IMR-90 (cell line): ENCODE measurements around the gene HOXD10. TPM values are rescaled to one million over a fixed set of nuclear protein-coding genes. Genes with fewer than 3 reads are reported as not detected.
A peak's percentile ranks its signal among the peaks of the same experiment; 100 is the strongest.

ENCODE experiments used
- ATAC-seq: fragments of 200-7000 bp; cut with Tn5 transposase; 2 replicates; pipeline ENCODE4 v1.9.1; 2020; ENCODE audit warnings: low read depth, mild to moderate bottlenecking, moderate library complexity
- BruUV-seq: library from RNA; stranded (reverse); fragments of 400-500 nt; replicated peaks from 2 replicates; lab custom pipeline; 2021; lab: Mats Ljungman, UMichigan
- CTCF ChIA-PET: fragments of 300-600 bp; formaldehyde crosslinking; extraction: SDS; loops from one replicate; lab custom pipeline; 2021; ENCODE audit warnings: antibody characterized with exemption; lab: Yijun Ruan, JAX
- POLR2A ChIA-PET: fragments of 300-600 bp; sonication (Branson Sonifier 250); formaldehyde crosslinking; loops from one replicate; lab custom pipeline; 2022; ENCODE audit warnings: antibody characterized with exemption; ENCODE audit not compliant: unreplicated experiment; lab: Charles Lee
- DNase-seq: peaks from one replicate; pipeline ENCODE4 v3.0.0; 2013
- H2AFZ ChIP-seq: replicated peaks from 2 replicates; pipeline ENCODE3; 2013; ENCODE audit warnings: low read length, mild to moderate bottlenecking; ENCODE audit not compliant: poor library complexity
- H2AK5ac ChIP-seq: 2 replicates; pipeline ENCODE4 v1.6.1; 2013; ENCODE audit warnings: low read depth, low read length, inconsistent platforms
- H2AK9ac ChIP-seq: replicated peaks from 2 replicates; pipeline ENCODE3; 2013; ENCODE audit warnings: mild to moderate bottlenecking, low read depth, low read length, moderate library complexity; ENCODE audit not compliant: poor library complexity
- H2BK120ac ChIP-seq: 2 replicates; pipeline ENCODE4 v1.6.1; 2013; ENCODE audit warnings: low read depth, low read length, inconsistent platforms
- H2BK15ac ChIP-seq: 3 replicates; pipeline ENCODE4 v1.6.1; 2013; ENCODE audit warnings: low read depth, low read length, inconsistent platforms
- H2BK20ac ChIP-seq: 2 replicates; pipeline ENCODE4 v1.6.1; 2013; ENCODE audit warnings: low read depth, mild to moderate bottlenecking, inconsistent platforms, low read length, moderate library complexity
- H2BK5ac ChIP-seq: 2 replicates; pipeline ENCODE4 v1.6.1; 2013; ENCODE audit warnings: mild to moderate bottlenecking, low read depth, low read length, inconsistent platforms; ENCODE audit not compliant: poor library complexity, severe bottlenecking
- H3K14ac ChIP-seq: replicated peaks from 2 replicates; pipeline ENCODE4 v1.6.1; 2013; ENCODE audit warnings: low read depth, low read length, inconsistent platforms
- H3K18ac ChIP-seq: 2 replicates; pipeline ENCODE4 v1.6.1; 2013; ENCODE audit warnings: low read depth, low read length, control low read depth
- H3K23ac ChIP-seq: 2 replicates; pipeline ENCODE4 v1.6.1; 2013; ENCODE audit warnings: low read depth, low read length, inconsistent platforms
- H3K27ac ChIP-seq: 2 replicates; pipeline ENCODE4 v1.5.1; 2013; ENCODE audit warnings: mild to moderate bottlenecking, control low read depth, low read length; ENCODE audit not compliant: insufficient read depth
- H3K27me3 ChIP-seq: 2 replicates; pipeline ENCODE4 v1.6.1; 2013; ENCODE audit warnings: low read length; ENCODE audit not compliant: control insufficient read depth, insufficient read depth
- H3K36me3 ChIP-seq: 2 replicates; pipeline ENCODE4 v1.6.1; 2013; ENCODE audit warnings: low read length, mixed read lengths; ENCODE audit not compliant: control insufficient read depth, insufficient read depth
- H3K4ac ChIP-seq: 2 replicates; pipeline ENCODE4 v1.6.1; 2013; ENCODE audit warnings: low read depth, low read length, inconsistent platforms
- H3K4me1 ChIP-seq: 2 replicates; pipeline ENCODE4 v1.6.1; 2013; ENCODE audit warnings: low read length, mixed read lengths; ENCODE audit not compliant: control insufficient read depth, insufficient read depth
- H3K4me2 ChIP-seq: 2 replicates; pipeline ENCODE4 v1.6.1; 2013; ENCODE audit warnings: low read depth, mild to moderate bottlenecking, control low read depth, low read length, moderate library complexity
- H3K4me3 ChIP-seq: 2 replicates; pipeline ENCODE4 v1.5.1; 2013; ENCODE audit warnings: low read depth, mild to moderate bottlenecking, control low read depth, low read length, moderate library complexity; ENCODE audit not compliant: insufficient read depth
- H3K56ac ChIP-seq: 2 replicates; pipeline ENCODE4 v1.6.1; 2013; ENCODE audit warnings: low read length, inconsistent platforms; ENCODE audit not compliant: insufficient read depth; ENCODE audit errors: extremely low read depth
- H3K79me1 ChIP-seq, 2 experiments: 2 replicates each; pipeline ENCODE4 v1.6.1; 2013; ENCODE audit warnings: low read length in 2 of 2, inconsistent platforms in 1 of 2, low read depth in 1 of 2
- H3K9ac ChIP-seq: 2 replicates; pipeline ENCODE4 v1.6.1; 2013; ENCODE audit warnings: low read depth, low read length, control low read depth
- H3K9me1 ChIP-seq: 2 replicates; pipeline ENCODE4 v1.6.1; 2013; ENCODE audit warnings: low read length, inconsistent platforms; ENCODE audit not compliant: insufficient read depth
- H3K9me3 ChIP-seq: 2 replicates; pipeline ENCODE4 v1.6.1; 2013; ENCODE audit warnings: low read length; ENCODE audit not compliant: control insufficient read depth, insufficient read depth
- H4K20me1 ChIP-seq: 2 replicates; pipeline ENCODE4 v1.6.1; 2013; ENCODE audit warnings: low read length, inconsistent platforms; ENCODE audit not compliant: insufficient read depth
- H4K5ac ChIP-seq: 2 replicates; pipeline ENCODE4 v1.6.1; 2013; ENCODE audit warnings: mild to moderate bottlenecking, low read depth, low read length, control low read depth
- H4K8ac ChIP-seq, 2 experiments: 2 replicates each; pipeline ENCODE4 v1.6.1; 2013; ENCODE audit warnings: low read depth in 2 of 2, low read length in 2 of 2, control low read depth in 1 of 2, inconsistent platforms in 1 of 2
- H4K91ac ChIP-seq: 2 replicates; pipeline ENCODE4 v1.6.1; 2013; ENCODE audit warnings: low read depth, low read length, inconsistent platforms; ENCODE audit not compliant: insufficient read depth
- BHLHE40 ChIP-seq: fragments of 150-350 bp; IDR thresholded peaks from 2 replicates; pipeline ENCODE4 v1.6.1; 2016; ENCODE audit warnings: mild to moderate bottlenecking, low read depth, low read length
- SMC3 ChIP-seq: fragments of 150-350 bp; IDR thresholded peaks from 2 replicates; pipeline ENCODE4 v1.6.1; 2016; ENCODE audit warnings: low read depth, mild to moderate bottlenecking, antibody characterized with exemption, low read length, moderate library complexity
- WGBS, 2 experiments: methylation state at CpG; one replicate each; pipeline versions ENCODE4 v1.1.5 to v1.1.7; 2013; ENCODE audit warnings: missing lambda C conversion rate in 2 of 2; ENCODE audit not compliant: insufficient read length in 1 of 2; ENCODE audit errors: extremely low coverage in 2 of 2; 5-methylcytosine and 5-hydroxymethylcytosine counted together
- dilution Hi-C: fragments of 300-500 bp; cut with HindIII; formaldehyde crosslinking; loops from one replicate; pipeline ENCODE4 v1.14.3; 2018; ENCODE audit warnings: low sequenced_read_pairs; ENCODE audit not compliant: unreplicated experiment
- in situ Hi-C: fragments of 300-500 bp; cut with MboI; formaldehyde crosslinking; loops from 3 replicates; pipeline ENCODE4 v1.14.3; 2019; ENCODE audit warnings: low sequenced_read_pairs, inconsistent platforms, mixed read lengths
- intact Hi-C: fragments of 100-400 bp; cut with micrococcal nuclease; formaldehyde crosslinking; loops from 2 replicates; pipeline ENCODE4 v1.10.0; 2022
- polyA plus RNA-seq, 3 experiments: library from polyadenylated mRNA; depleted of rRNA; stranded (reverse); fragments of >200 nt; gene quantifications; 2 replicates each; pipeline ENCODE4 v1.2.3, GENCODE V29; 2012; ENCODE audit warnings: low replicate concordance in 1 of 3
- total RNA-seq: library from RNA; depleted of rRNA; stranded (reverse); fragments of >200 nt; gene quantifications from 2 replicates; pipeline ENCODE4 v1.2.3, GENCODE V29; 2012

HOXD10 gene
- total and polyA plus RNA-seq, 2 of the 4 experiments (the other 2 are of a cell fraction) = not detected

DNA sequence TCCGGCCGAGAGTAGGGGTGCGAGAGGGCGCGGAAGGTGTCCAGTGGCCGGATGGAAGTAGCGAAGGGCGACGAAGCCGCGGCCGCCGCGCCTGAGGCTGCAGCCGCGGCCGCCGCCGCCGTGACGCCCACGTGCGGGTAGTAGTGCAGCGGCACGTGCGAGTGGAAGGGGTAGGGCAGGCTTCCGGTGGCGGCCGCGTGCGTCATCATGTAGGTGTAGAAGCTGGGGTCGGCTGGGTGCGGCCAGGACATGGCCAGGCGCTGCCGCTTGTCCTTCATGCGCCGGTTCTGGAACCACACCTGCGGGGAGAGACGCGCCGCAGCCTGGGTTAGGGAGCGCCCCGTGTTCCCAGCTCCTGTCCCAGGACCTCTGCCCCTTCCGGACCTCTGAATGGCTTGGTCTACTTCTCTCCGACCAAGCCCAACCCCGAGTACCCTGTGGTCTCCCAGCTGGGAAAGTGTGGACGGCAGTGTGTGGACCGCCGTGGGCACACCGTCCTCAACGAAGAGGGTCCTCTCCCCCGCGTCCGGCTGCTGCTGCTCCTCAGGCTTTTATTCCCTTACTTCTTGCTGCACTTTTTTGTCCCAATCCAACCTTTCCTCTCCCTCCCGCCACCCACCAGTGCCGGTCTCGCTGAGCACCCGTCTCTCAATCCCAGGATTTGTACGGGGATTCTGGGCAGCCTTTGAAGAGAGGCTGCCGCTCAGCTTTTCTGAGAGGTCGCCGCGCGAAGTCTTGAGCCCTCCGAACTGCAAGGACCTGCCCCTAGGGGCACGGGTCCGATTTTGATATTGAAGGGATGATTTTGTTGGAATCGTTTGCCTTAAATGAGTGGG is 35.8 kb upstream of the HOXD10 start:
- no peak overlapping the region for H2BK120ac ChIP-seq
- in situ Hi-C loops (loop anchor here (25.0 kb wide), 2 partner anchors 1043 to 1343 kb away; no protein-coding TSS in a partner anchor), dilution Hi-C loops (no loop called here), intact Hi-C loops (no loop called here)
- ChIA-PET CTCF (no interaction called here), POLR2A (no interaction called here)
- TF ChIP-seq SMC3 = no peak
- TF ChIP-seq BHLHE40 = peak; percentile 82
- H3K18ac ChIP-seq = no peak overlapping the region
- H2AK5ac ChIP-seq = no peak overlapping the region
- peak overlapping the region; percentile 14; the same call in 1 of the 2 replicates for H3K4me3 ChIP-seq
- peak overlapping the region; percentile 38 for H3K4me2 ChIP-seq
- H2BK20ac ChIP-seq = no peak overlapping the region
- H3K79me1 ChIP-seq = no peaks in the 10 kb centered on the region
- peak overlapping the region; percentile 66 for H2AFZ ChIP-seq
- H3K4me1 ChIP-seq = peaks cover 1% of the 10 kb centered on the region
- H4K5ac ChIP-seq = no peak overlapping the region
- H3K23ac ChIP-seq = no peak overlapping the region
- ATAC-seq (no peak), DNase-seq (no peak)
- peaks cover 3% of the 10 kb centered on the region; the same call in 1 of the 2 replicates for H4K20me1 ChIP-seq
- H2AK9ac ChIP-seq = no peak overlapping the region
- H3K27me3 ChIP-seq = peaks cover 86% of the 10 kb centered on the region
- H2BK15ac ChIP-seq = no peak overlapping the region
- H3K9me3 ChIP-seq = peaks cover 28% of the 10 kb centered on the region
- H3K27ac ChIP-seq = no peak overlapping the region
- H3K14ac ChIP-seq = no peak overlapping the region
- no peak overlapping the region for H2BK5ac ChIP-seq
- no peaks in the 10 kb centered on the region for H3K36me3 ChIP-seq
- WGBS, 2 experiments = 0% methylated on average over 16 of the region's 68 CpGs; no CpG with 5 or more reads in 1 of the 2 experiments
- H3K9me1 ChIP-seq = no peaks in the 10 kb centered on the region
- no peak overlapping the region for H3K56ac ChIP-seq
- BruUV-seq = no TSS peak
- no peak overlapping the region for H3K9ac ChIP-seq
- H4K8ac ChIP-seq = no peak overlapping the region
- no peak overlapping the region for H3K4ac ChIP-seq
- H4K91ac ChIP-seq = no peak overlapping the region
